CD4-positive, CD25-positive, alpha-beta regulatory T cell (primary cell): Measurements from ENCODE around the gene SULT4A1. TPM values are rescaled to one million over a fixed set of nuclear protein-coding genes. Genes with fewer than 3 reads are reported as not detected.

ENCODE experiments used
- ATAC-seq, 2 donors: fragments of 150-1000 bp; cut with Tn5 transposase; one replicate each; pipeline ENCODE4 v1.10.0; 2021; ENCODE audit warnings: low read depth in 2 of 2, moderate number of reproducible peaks in 2 of 2, moderate library complexity in 1 of 2
- DNase-seq, 3 donors: peaks; one replicate each; pipeline versions ENCODE4 v3.0.0 to v3.0.0-alpha.2; 2012 to 2022; ENCODE audit warnings: mixed read lengths in 1 of 3
- H3K27ac ChIP-seq: one replicate; pipeline ENCODE4 v1.7.0; 2013; ENCODE audit warnings: mild to moderate bottlenecking, low read length; ENCODE audit not compliant: insufficient read depth, poor library complexity, severe bottlenecking
- H3K27me3 ChIP-seq: one replicate; pipeline ENCODE4 v1.7.0; 2013; ENCODE audit warnings: low read length; ENCODE audit not compliant: control insufficient read depth, insufficient read depth
- H3K36me3 ChIP-seq: one replicate; pipeline ENCODE4 v1.7.0; 2013; ENCODE audit warnings: mild to moderate bottlenecking, low read length, moderate library complexity; ENCODE audit not compliant: control insufficient read depth, insufficient read depth
- H3K4me1 ChIP-seq: 2 replicates; pipeline ENCODE4 v1.7.0; 2013; ENCODE audit warnings: mild to moderate bottlenecking, low read length; ENCODE audit not compliant: insufficient read depth, control insufficient read depth, poor library complexity, severe bottlenecking
- H3K4me3 ChIP-seq: one replicate; pipeline ENCODE4 v1.7.0; 2013; ENCODE audit warnings: low read depth, mild to moderate bottlenecking, low read length, moderate library complexity
- H3K9me3 ChIP-seq, 2 experiments: 1 replicate in 1 of 2; 2 replicates in 1 of 2; pipeline ENCODE4 v1.7.0; 2013; ENCODE audit warnings: low read length in 2 of 2, mild to moderate bottlenecking in 1 of 2, moderate library complexity in 1 of 2; ENCODE audit not compliant: control insufficient read depth in 2 of 2
- H3K27ac Mint-ChIP-seq, 3 donors: one replicate each; pipeline ENCODE4 v1.8.0; 2020 to 2022; ENCODE audit warnings: mild to moderate bottlenecking in 3 of 3, mixed read lengths in 3 of 3, moderate library complexity in 2 of 3
- H3K27me3 Mint-ChIP-seq: one replicate; pipeline ENCODE4 v1.8.0; 2022; ENCODE audit warnings: mild to moderate bottlenecking, mixed read lengths
- H3K36me3 Mint-ChIP-seq: one replicate; pipeline ENCODE4 v1.8.0; 2020; ENCODE audit warnings: mixed read lengths
- H3K4me1 Mint-ChIP-seq, 4 donors: one replicate each; pipeline ENCODE4 v1.8.0; 2020 to 2022; ENCODE audit warnings: mixed read lengths in 4 of 4, mild to moderate bottlenecking in 1 of 4
- H3K4me3 Mint-ChIP-seq, 4 donors: one replicate each; pipeline ENCODE4 v1.8.0; 2020 to 2022; ENCODE audit warnings: mild to moderate bottlenecking in 4 of 4, mixed read lengths in 4 of 4, moderate library complexity in 3 of 4
- H3K9me3 Mint-ChIP-seq, 7 donors: one replicate each; pipeline ENCODE4 v1.8.0; 2020 to 2022; ENCODE audit warnings: mixed read lengths in 7 of 7, mild to moderate bottlenecking in 3 of 7, moderate library complexity in 2 of 7
- polyA plus RNA-seq, 4 donors: library from polyadenylated mRNA; unstranded; fragments of 300-500 nt; fragmentation: Illumina TruSeq; gene quantifications; one replicate each; pipeline ENCODE4 v1.2.3, GENCODE V29; 2021
- total RNA-seq: library from RNA; stranded (reverse); gene quantifications from one replicate; pipeline ENCODE4 v1.2.3, GENCODE V29; 2022

Gene SULT4A1
- total and polyA plus RNA-seq, 5 donors from 2014 or later, result not detected

- Histone ChIP-seq H3K9me3 (no peaks in the 10 kb centered on the region), H3K36me3 (no peaks in the 10 kb centered on the region), H3K4me3 (no peak overlapping the region), H3K27me3 (no peaks in the 10 kb centered on the region), H3K4me1 (no peaks in the 10 kb centered on the region), H3K27ac (no peak overlapping the region)
- peaks cover 0 to 2% (median 0%) of the 10 kb centered on the region in 4 donors for H3K4me1 Mint-ChIP-seq
- H3K36me3 Mint-ChIP-seq, result no peaks in the 10 kb centered on the region
- ATAC-seq (no peak), DNase-seq (no peak)
- H3K27ac Mint-ChIP-seq, result no peak overlapping the region
- H3K27me3 Mint-ChIP-seq, result peaks cover 7% of the 10 kb centered on the region
- H3K9me3 Mint-ChIP-seq, result no peaks in the 10 kb centered on the region
- H3K4me3 Mint-ChIP-seq, result no peak overlapping the region
Observed at GRCh38 chr22:43845981-43846380, 16.3 kb downstream of the SULT4A1 start.

DNA sequence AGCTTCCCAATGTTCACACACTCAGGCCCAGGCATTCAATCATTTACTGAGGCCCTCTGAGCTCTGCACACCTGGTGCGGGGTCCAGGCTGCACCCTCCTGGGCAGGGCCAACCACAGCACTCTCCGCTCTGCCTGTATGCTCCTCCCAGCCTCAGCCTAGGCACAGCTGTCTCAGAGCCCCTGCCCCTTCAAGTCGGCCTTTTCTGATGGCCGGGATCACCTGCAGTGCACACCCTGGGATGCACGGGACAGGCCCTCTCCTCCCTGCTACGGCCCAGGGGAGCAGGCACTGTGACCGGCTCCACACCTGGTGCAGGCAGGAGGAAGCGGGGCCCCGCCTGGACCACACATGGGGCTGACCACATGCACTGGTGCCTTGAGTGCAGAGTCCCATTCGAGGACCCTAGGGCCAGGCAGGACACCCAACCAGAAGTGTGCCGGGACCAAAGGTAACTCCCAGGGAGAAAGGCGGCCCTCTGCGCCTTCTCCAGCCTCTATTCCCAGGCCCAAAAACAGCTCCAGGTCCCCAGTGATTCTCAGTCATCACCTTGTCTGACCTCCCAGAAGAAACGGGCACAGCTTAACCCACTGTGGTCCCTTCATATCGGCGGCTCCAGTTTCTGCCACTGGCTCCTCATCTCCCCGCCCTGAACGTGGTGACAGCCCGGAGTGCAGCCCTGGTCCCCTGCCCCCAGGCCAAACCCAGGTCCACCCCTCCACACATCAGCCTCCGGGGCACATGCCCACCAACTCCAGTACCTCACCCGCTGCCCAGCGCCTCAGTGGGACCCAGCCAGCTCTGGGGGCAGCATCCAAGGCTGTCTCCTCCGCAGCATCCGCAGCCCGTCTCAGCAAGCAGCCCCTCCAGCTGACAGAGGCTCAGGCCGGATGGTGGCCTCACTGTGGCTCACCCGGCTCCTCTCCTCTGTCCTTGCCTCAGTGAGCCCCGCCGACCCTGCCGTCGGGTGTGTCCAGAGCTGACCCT is 17.5 kb downstream of the SULT4A1 start:
- no peaks in the 10 kb centered on the region for H3K36me3 Mint-ChIP-seq
- Histone ChIP-seq H3K36me3 (no peaks in the 10 kb centered on the region), H3K4me3 (no peak overlapping the region), H3K27me3 (no peaks in the 10 kb centered on the region), H3K4me1 (no peaks in the 10 kb centered on the region), H3K9me3 (no peaks in the 10 kb centered on the region), H3K27ac (no peak overlapping the region)
- H3K4me1 Mint-ChIP-seq, result peaks cover 0 to 2% (median 0%) of the 10 kb centered on the region in 4 donors
- no peak for ATAC-seq
- no peak overlapping the region for H3K27ac Mint-ChIP-seq
- no peak overlapping the region for H3K4me3 Mint-ChIP-seq
- DNase-seq, result no peak
- H3K27me3 Mint-ChIP-seq, result no peaks in the 10 kb centered on the region
- no peaks in the 10 kb centered on the region for H3K9me3 Mint-ChIP-seq

DNA sequence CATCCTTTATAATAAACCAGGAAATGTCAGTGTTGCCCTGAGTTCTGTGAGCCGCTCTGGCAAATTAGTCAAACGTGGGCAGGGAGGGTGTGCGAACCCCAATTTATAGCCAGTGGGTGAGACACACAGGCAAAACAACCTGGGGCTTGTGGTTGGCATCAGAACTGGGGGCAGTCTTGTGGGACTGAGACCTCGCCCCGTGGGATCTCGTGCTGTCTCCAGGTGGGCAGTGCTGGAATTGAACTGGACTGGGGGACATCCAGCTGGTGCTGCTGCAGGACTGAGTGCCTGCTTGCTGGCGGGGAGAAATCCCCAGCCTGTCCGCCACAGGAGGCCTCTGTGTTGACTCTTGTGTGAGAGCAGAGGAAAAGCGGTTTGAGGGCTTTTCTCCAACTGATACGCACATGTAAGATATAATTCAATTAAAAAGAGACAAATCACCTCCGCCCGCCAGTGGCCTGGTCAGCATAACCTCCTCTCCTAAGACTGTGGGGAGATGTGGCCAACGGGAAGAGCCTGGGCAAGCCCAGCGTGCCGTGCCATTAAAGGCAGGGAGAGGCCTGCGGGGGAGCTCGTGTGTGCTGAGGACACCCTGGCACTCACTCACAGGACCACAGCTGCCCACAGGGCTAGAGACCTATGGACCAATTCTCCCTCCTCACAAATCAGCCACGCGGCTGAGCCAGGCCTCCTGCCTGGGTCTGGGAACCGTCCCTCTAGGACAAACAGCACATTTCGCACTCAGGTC is 18.4 kb downstream of the SULT4A1 start:
- H3K4me3 ChIP-seq, result no peak overlapping the region
- ATAC-seq (no peak), DNase-seq (no peak)
- no peak overlapping the region for H3K4me3 Mint-ChIP-seq
- no peaks in the 10 kb centered on the region for H3K4me1 Mint-ChIP-seq
- no peaks in the 10 kb centered on the region for H3K9me3 Mint-ChIP-seq
- no peaks in the 10 kb centered on the region for H3K36me3 Mint-ChIP-seq
- H3K4me1 ChIP-seq, result no peaks in the 10 kb centered on the region
- no peaks in the 10 kb centered on the region for H3K27me3 ChIP-seq
- H3K9me3 ChIP-seq, result no peaks in the 10 kb centered on the region
- no peaks in the 10 kb centered on the region for H3K27me3 Mint-ChIP-seq
- H3K27ac Mint-ChIP-seq, result no peak overlapping the region
- no peaks in the 10 kb centered on the region for H3K36me3 ChIP-seq
- no peak overlapping the region for H3K27ac ChIP-seq

GRCh38 chr22:43841742-43842141 is 20.6 kb downstream of the SULT4A1 start:
- H3K27me3 Mint-ChIP-seq, result no peaks in the 10 kb centered on the region
- no peak for ATAC-seq
- no peak for DNase-seq
- Histone ChIP-seq H3K36me3 (no peaks in the 10 kb centered on the region), H3K27ac (no peak overlapping the region), H3K9me3 (no peaks in the 10 kb centered on the region), H3K27me3 (no peaks in the 10 kb centered on the region), H3K4me1 (no peaks in the 10 kb centered on the region), H3K4me3 (no peak overlapping the region)
- H3K4me1 Mint-ChIP-seq, result no peaks in the 10 kb centered on the region
- H3K9me3 Mint-ChIP-seq, result no peaks in the 10 kb centered on the region
- H3K27ac Mint-ChIP-seq, result no peak overlapping the region
- H3K4me3 Mint-ChIP-seq, result no peak overlapping the region
- no peaks in the 10 kb centered on the region for H3K36me3 Mint-ChIP-seq

DNA sequence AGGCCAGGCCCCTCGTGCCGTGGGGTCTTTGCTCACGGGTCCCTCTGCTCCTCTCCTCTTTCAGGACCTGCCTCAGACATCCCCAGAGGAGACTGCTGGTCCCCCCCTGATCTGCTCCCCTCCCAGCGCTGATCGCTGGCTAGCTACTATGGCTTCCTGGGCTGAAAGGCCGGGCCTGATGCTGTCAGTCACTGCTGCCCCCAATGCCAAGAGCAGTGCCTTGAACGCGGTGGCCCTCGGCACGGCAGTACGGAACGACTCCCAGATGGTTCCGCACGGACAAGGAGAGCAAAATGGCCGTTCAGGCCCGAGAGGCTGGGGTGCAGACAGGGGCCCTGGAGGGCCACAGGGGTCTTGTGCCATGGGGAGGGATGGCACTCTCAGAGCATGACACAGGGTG is 21.5 kb downstream of the SULT4A1 start:
- Histone ChIP-seq H3K4me3 (no peak overlapping the region), H3K9me3 (no peaks in the 10 kb centered on the region), H3K27ac (no peak overlapping the region), H3K27me3 (no peaks in the 10 kb centered on the region), H3K4me1 (no peaks in the 10 kb centered on the region), H3K36me3 (no peaks in the 10 kb centered on the region)
- Mint-ChIP-seq H3K27ac (peak overlapping the region in 1 of 3 donors; percentile 38), H3K4me3 (no peak overlapping the region), H3K4me1 (no peaks in the 10 kb centered on the region), H3K36me3 (no peaks in the 10 kb centered on the region), H3K27me3 (no peaks in the 10 kb centered on the region), H3K9me3 (no peaks in the 10 kb centered on the region)
- no peak for DNase-seq
- no peak for ATAC-seq

GRCh38 chr22:43840431-43840830 is 21.9 kb downstream of the SULT4A1 start:
- Histone ChIP-seq H3K27me3 (no peaks in the 10 kb centered on the region), H3K4me3 (no peak overlapping the region), H3K9me3 (no peaks in the 10 kb centered on the region), H3K27ac (no peak overlapping the region), H3K36me3 (no peaks in the 10 kb centered on the region), H3K4me1 (no peaks in the 10 kb centered on the region)
- DNase-seq (no peak), ATAC-seq (no peak)
- no peaks in the 10 kb centered on the region for H3K36me3 Mint-ChIP-seq
- H3K9me3 Mint-ChIP-seq, result no peaks in the 10 kb centered on the region
- H3K4me3 Mint-ChIP-seq, result no peak overlapping the region
- H3K27me3 Mint-ChIP-seq, result no peaks in the 10 kb centered on the region
- H3K27ac Mint-ChIP-seq, result no peak overlapping the region
- no peaks in the 10 kb centered on the region for H3K4me1 Mint-ChIP-seq

- H3K27me3 Mint-ChIP-seq, result no peaks in the 10 kb centered on the region
- H3K4me3 Mint-ChIP-seq, result no peak overlapping the region
- no peaks in the 10 kb centered on the region for H3K36me3 ChIP-seq
Observed at GRCh38 chr22:43839781-43840180, 22.5 kb downstream of the SULT4A1 start.

More at GRCh38 chr22:43839781-43840180, 22.5 kb downstream of the SULT4A1 start:
- Histone ChIP-seq H3K4me3 (no peak overlapping the region), H3K27me3 (no peaks in the 10 kb centered on the region), H3K4me1 (no peaks in the 10 kb centered on the region), H3K27ac (no peak overlapping the region), H3K9me3 (no peaks in the 10 kb centered on the region)
- H3K9me3 Mint-ChIP-seq, result no peaks in the 10 kb centered on the region
- no peaks in the 10 kb centered on the region for H3K4me1 Mint-ChIP-seq
- DNase-seq, result no peak
- no peak overlapping the region for H3K27ac Mint-ChIP-seq
- H3K36me3 Mint-ChIP-seq, result no peaks in the 10 kb centered on the region
- no peak for ATAC-seq
